Endodermal cell (in vitro differentiated cells): ENCODE measurements around the gene SLMAP. TPM values are rescaled to one million over a fixed set of nuclear protein-coding genes. Genes with fewer than 3 reads are reported as not detected.

ENCODE experiments used
- DNase-seq: peaks from one replicate; pipeline ENCODE4 v3.0.0-alpha.2; 2017
- H3K27ac ChIP-seq: 2 replicates; pipeline ENCODE4 v1.5.1; 2013; ENCODE audit warnings: mild to moderate bottlenecking, low read depth, low read length, moderate library complexity
- H3K27me3 ChIP-seq: 2 replicates; pipeline ENCODE4 v1.6.1; 2013; ENCODE audit warnings: mild to moderate bottlenecking, low read length, moderate library complexity; ENCODE audit not compliant: insufficient read depth, control insufficient read depth, poor library complexity, severe bottlenecking
- H3K36me3 ChIP-seq: 2 replicates; pipeline ENCODE4 v1.7.0; 2013; ENCODE audit warnings: mild to moderate bottlenecking, low read length, moderate library complexity; ENCODE audit not compliant: control insufficient read depth, insufficient read depth
- H3K4me1 ChIP-seq: one replicate; pipeline ENCODE4 v1.7.0; 2013; ENCODE audit warnings: low read length; ENCODE audit not compliant: control insufficient read depth, insufficient read depth
- H3K4me3 ChIP-seq: 2 replicates; pipeline ENCODE4 v1.5.1; 2013; ENCODE audit warnings: mild to moderate bottlenecking, low read length, moderate library complexity
- H3K9ac ChIP-seq: 2 replicates; pipeline ENCODE4 v1.6.1; 2013; ENCODE audit warnings: mild to moderate bottlenecking, low read length, moderate library complexity; ENCODE audit not compliant: poor library complexity, severe bottlenecking; ENCODE audit errors: extremely low read depth
- H3K9me3 ChIP-seq: 2 replicates; pipeline ENCODE4 v1.6.1; 2013; ENCODE audit warnings: mild to moderate bottlenecking, low read length, moderate library complexity; ENCODE audit not compliant: control insufficient read depth
- H3K27ac Mint-ChIP-seq: 2 replicates; pipeline ENCODE4 v1.8.0; 2020; ENCODE audit warnings: mixed read lengths
- H3K27me3 Mint-ChIP-seq: 2 replicates; pipeline ENCODE4 v1.8.0; 2021; ENCODE audit warnings: mild to moderate bottlenecking, mixed read lengths; ENCODE audit not compliant: insufficient read depth
- H3K36me3 Mint-ChIP-seq: 2 replicates; pipeline ENCODE4 v1.8.0; 2020; ENCODE audit warnings: low read depth, mixed read lengths
- H3K4me1 Mint-ChIP-seq: 2 replicates; pipeline ENCODE4 v1.8.0; 2020; ENCODE audit warnings: mixed read lengths
- H3K4me3 Mint-ChIP-seq: 2 replicates; pipeline ENCODE4 v1.8.0; 2020; ENCODE audit warnings: mild to moderate bottlenecking, moderate library complexity, mixed read lengths
- H3K9me3 Mint-ChIP-seq: 2 replicates; pipeline ENCODE4 v1.8.0; 2020; ENCODE audit warnings: mild to moderate bottlenecking, mixed read lengths
- CTCF ChIP-seq: fragments of 200-600 bp; sonication (generic); conservative IDR thresholded peaks from 2 replicates; pipeline ENCODE4 v1.5.0; 2021; ENCODE audit warnings: antibody characterized with exemption, mild to moderate bottlenecking
- WGBS, 2 experiments: methylation state at CpG; one replicate each; pipeline versions ENCODE4 v1.1.5 to v1.1.7; 2013; ENCODE audit warnings: missing lambda C conversion rate in 2 of 2, mixed read lengths in 1 of 2; ENCODE audit not compliant: insufficient coverage in 1 of 2, insufficient read length in 1 of 2; 5-methylcytosine and 5-hydroxymethylcytosine counted together
- total RNA-seq, 2 donors: library from RNA; stranded (reverse); fragmentation: NEBNext Ultra II Directional in 1 of 2; extraction: Animal tissue kit (Norgen Biotek cat#: 25700) in 1 of 2; gene quantifications; 2 replicates in 1 of 2; 3 replicates in 1 of 2; pipeline ENCODE4 v1.2.1, GENCODE V29; 2021

Gene SLMAP
- total RNA-seq, 2 donors from 2014 or later, result 64.8 to 65.7 TPM

GRCh38 chr3:57896031-57896430, 139.9 kb downstream of the SLMAP start:
- Histone ChIP-seq H3K4me1 (no peaks in the 10 kb centered on the region), H3K9me3 (no peaks in the 10 kb centered on the region), H3K27ac (no peak overlapping the region), H3K9ac (no peak overlapping the region), H3K27me3 (no peaks in the 10 kb centered on the region), H3K4me3 (no peak overlapping the region), H3K36me3 (peaks cover 20% of the 10 kb centered on the region)
- H3K9me3 Mint-ChIP-seq, result no peaks in the 10 kb centered on the region
- no peak overlapping the region for H3K27ac Mint-ChIP-seq
- H3K4me1 Mint-ChIP-seq, result peaks cover 3% of the 10 kb centered on the region
- no peaks in the 10 kb centered on the region for H3K27me3 Mint-ChIP-seq
- H3K4me3 Mint-ChIP-seq, result no peak overlapping the region
- peaks cover 43% of the 10 kb centered on the region for H3K36me3 Mint-ChIP-seq
- WGBS, 2 experiments, result 86 to 95% methylated on average over 1 to 4 of the region's 4 CpGs
- no peak for TF ChIP-seq CTCF
- no peak for DNase-seq

GRCh38 chr3:57896691-57897090, 140.6 kb downstream of the SLMAP start:
- Histone ChIP-seq H3K9me3 (no peaks in the 10 kb centered on the region), H3K27ac (no peak overlapping the region), H3K9ac (no peak overlapping the region), H3K4me1 (no peaks in the 10 kb centered on the region), H3K27me3 (no peaks in the 10 kb centered on the region), H3K4me3 (no peak overlapping the region), H3K36me3 (peaks cover 25% of the 10 kb centered on the region)
- 93 to 100% methylated on average over 1 to 4 of the region's 4 CpGs for WGBS, 2 experiments
- Mint-ChIP-seq H3K27me3 (no peaks in the 10 kb centered on the region), H3K27ac (no peak overlapping the region), H3K9me3 (no peaks in the 10 kb centered on the region), H3K4me1 (peaks cover 3% of the 10 kb centered on the region), H3K36me3 (peaks cover 48% of the 10 kb centered on the region), H3K4me3 (no peak overlapping the region)
- TF ChIP-seq CTCF, result no peak
- DNase-seq, result no peak

GRCh38 chr3:57900786-57901185, 144.7 kb downstream of the SLMAP start:
- TF ChIP-seq CTCF, result no peak
- Histone ChIP-seq H3K4me1 (no peaks in the 10 kb centered on the region), H3K27me3 (no peaks in the 10 kb centered on the region), H3K9me3 (no peaks in the 10 kb centered on the region), H3K4me3 (no peak overlapping the region), H3K27ac (no peak overlapping the region), H3K9ac (no peak overlapping the region), H3K36me3 (peaks cover 36% of the 10 kb centered on the region)
- Mint-ChIP-seq H3K27me3 (no peaks in the 10 kb centered on the region), H3K4me3 (no peak overlapping the region), H3K27ac (no peak overlapping the region), H3K9me3 (no peaks in the 10 kb centered on the region), H3K4me1 (peaks cover 3% of the 10 kb centered on the region), H3K36me3 (peaks cover 50% of the 10 kb centered on the region)
- no peak for DNase-seq
- WGBS, 2 experiments, result 93 to 95% methylated on average over 2 of the region's 2 CpGs
